HUES48 (cell line): ENCODE data around the gene PKP2.
A peak's percentile ranks its signal among the peaks of the same experiment; 100 is the strongest.

Source experiments
- H3K27ac ChIP-seq: one replicate; pipeline ENCODE4 v1.7.0; 2013; ENCODE audit warnings: low read depth, low read length, inconsistent platforms
- H3K27me3 ChIP-seq: 2 replicates; pipeline ENCODE4 v1.6.1; 2013; ENCODE audit warnings: mild to moderate bottlenecking, low read length; ENCODE audit not compliant: control insufficient read depth, insufficient read depth
- H3K36me3 ChIP-seq: 2 replicates; pipeline ENCODE4 v1.6.1; 2013; ENCODE audit warnings: low read length; ENCODE audit not compliant: control insufficient read depth, insufficient read depth
- H3K4me1 ChIP-seq: 2 replicates; pipeline ENCODE4 v1.6.1; 2013; ENCODE audit warnings: mild to moderate bottlenecking, low read length; ENCODE audit not compliant: control insufficient read depth, insufficient read depth
- H3K4me3 ChIP-seq: 2 replicates; pipeline ENCODE4 v1.5.1; 2013; ENCODE audit warnings: mild to moderate bottlenecking, low read depth, low read length
- H3K9ac ChIP-seq: 2 replicates; pipeline ENCODE4 v1.6.1; 2013; ENCODE audit warnings: mild to moderate bottlenecking, low read depth, low read length, moderate library complexity
- H3K9me3 ChIP-seq: 2 replicates; pipeline ENCODE4 v1.6.1; 2013; ENCODE audit warnings: low read length; ENCODE audit not compliant: control insufficient read depth, insufficient read depth

The PKP2 gene

GRCh38 chr12:32896432-32897280, at the start of gene PKP2:
Gene PKP2 (minus strand): TSS chr12:32896777. CDS start chr12:32896731, 46 bp downstream.
- Histone ChIP-seq H3K4me3 (peak within 1 kb of the TSS; percentile 74), H3K27ac (peak within 1 kb of the TSS; percentile 58), H3K27me3 (peaks cover 10% of the 10 kb centered on the region; the same call in 1 of the 2 replicates), H3K4me1 (peaks cover 47% of the 10 kb centered on the region), H3K36me3 (no peaks in the 10 kb centered on the region), H3K9me3 (no peaks in the 10 kb centered on the region), H3K9ac (peak within 1 kb of the TSS; percentile 40)

DNA sequence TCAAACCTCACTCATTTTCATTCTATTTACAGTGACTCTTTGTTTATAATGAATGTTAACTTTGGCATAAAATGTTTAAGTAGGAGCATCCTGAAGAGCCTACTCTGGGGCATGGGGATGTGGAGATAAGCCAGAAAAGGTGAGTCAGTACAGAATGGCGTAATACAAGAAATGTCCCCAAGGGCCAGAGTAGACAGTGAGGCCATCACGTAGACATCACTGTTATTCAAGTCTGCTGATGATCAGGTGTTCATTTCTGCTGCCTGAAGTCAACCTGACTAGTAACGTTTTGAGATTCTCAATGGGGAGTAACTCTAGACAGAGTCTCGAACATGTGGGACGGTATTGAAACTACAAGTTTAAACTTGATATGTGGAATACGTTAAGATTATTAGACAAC, 47.6 kb upstream of the PKP2 start:
- no peaks in the 10 kb centered on the region for H3K36me3 ChIP-seq
- no peak overlapping the region for H3K27ac ChIP-seq
- no peak overlapping the region for H3K9ac ChIP-seq
- no peaks in the 10 kb centered on the region for H3K4me1 ChIP-seq
- H3K27me3 ChIP-seq = no peaks in the 10 kb centered on the region
- no peaks in the 10 kb centered on the region for H3K9me3 ChIP-seq
- H3K4me3 ChIP-seq = no peak overlapping the region

DNA sequence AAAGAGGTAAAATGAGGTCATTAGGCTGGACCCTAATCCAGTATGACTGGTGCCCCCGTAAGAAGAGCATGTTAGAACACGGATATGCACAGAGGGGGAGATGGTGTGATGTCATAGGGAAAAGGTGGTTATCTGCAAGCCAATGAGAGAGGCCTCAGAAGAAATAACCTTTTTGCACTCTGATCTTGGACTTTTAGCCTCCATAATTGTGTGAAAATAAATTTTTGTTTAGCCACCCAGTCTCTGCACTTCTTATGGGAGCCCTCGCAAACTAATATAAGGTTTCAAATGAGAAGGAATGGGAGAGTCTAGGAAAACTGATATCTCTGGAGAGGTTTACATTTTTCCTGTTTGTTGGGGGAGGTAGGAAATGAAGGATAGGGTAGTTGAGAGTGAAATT, 43.2 kb upstream of the PKP2 start:
- no peak overlapping the region for H3K4me3 ChIP-seq
- H3K27ac ChIP-seq = no peak overlapping the region
- H3K9me3 ChIP-seq = no peaks in the 10 kb centered on the region
- H3K9ac ChIP-seq = no peak overlapping the region
- no peaks in the 10 kb centered on the region for H3K4me1 ChIP-seq
- no peaks in the 10 kb centered on the region for H3K27me3 ChIP-seq
- no peaks in the 10 kb centered on the region for H3K36me3 ChIP-seq

DNA sequence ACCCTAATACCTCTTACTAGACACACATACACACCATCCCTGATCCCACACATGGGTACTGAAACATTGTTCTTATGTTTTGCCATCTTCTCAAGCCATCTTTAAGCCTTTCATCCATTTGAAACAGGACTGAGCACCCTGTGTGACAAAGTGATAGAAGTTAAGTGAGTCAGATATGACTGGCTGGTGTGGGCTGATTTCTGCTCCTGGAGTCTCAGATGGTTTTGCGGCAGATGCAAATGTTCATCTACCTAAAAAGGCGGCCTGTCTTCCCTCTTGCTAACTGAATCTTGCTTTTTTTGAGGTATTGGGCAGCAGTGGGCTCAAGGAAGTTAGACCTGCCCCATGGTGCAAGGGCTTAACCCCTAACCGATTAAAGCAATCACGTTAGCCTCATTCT, 30.4 kb upstream of the PKP2 start:
- Histone ChIP-seq H3K4me3 (no peak overlapping the region), H3K27ac (no peak overlapping the region), H3K4me1 (no peaks in the 10 kb centered on the region), H3K36me3 (no peaks in the 10 kb centered on the region), H3K27me3 (no peaks in the 10 kb centered on the region), H3K9me3 (no peaks in the 10 kb centered on the region), H3K9ac (no peak overlapping the region)

GRCh38 chr12:32926356-32926755, 29.8 kb upstream of the PKP2 start:
- Histone ChIP-seq H3K27ac (no peak overlapping the region), H3K36me3 (no peaks in the 10 kb centered on the region), H3K9ac (no peak overlapping the region), H3K4me3 (no peak overlapping the region), H3K9me3 (no peaks in the 10 kb centered on the region), H3K27me3 (no peaks in the 10 kb centered on the region), H3K4me1 (no peaks in the 10 kb centered on the region)

DNA sequence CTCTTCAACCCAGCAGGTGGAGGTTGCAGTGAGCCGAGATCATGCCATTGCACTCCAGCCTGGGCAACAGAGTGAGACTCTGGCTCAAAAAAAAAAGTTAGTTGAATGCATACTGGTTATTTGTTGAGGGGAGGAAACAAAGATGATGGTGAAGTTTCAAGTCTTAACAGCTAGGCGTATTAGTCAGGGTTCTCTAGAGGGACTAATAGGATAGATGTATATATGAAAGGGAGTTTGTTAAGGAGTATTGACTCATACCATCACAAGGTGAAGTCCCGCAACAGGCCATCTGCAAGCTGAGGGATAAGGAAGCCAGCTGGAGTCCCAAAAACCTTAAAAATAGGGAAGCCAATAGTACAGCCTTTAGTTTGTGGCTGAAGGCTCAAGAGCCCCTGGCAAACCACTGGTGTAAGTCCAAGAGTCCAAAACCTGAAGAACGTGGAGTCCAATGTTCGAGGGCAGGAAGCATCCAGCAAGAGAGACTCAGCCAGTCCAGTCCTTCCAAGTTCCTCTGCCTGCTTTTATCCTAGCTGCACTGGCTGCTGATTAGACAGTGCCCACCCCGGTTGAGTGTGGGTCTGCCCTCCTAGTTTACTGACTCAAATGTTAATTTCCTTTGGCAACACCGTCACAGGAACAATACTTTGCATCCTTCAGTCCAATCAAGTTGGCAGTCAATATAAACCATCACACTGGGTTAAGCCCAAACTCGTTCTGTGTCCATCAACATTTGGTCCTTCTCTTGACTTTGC, 26.1 kb upstream of the PKP2 start:
- Histone ChIP-seq H3K27me3 (no peaks in the 10 kb centered on the region), H3K4me3 (no peak overlapping the region), H3K36me3 (no peaks in the 10 kb centered on the region), H3K27ac (no peak overlapping the region), H3K9me3 (no peaks in the 10 kb centered on the region), H3K9ac (no peak overlapping the region), H3K4me1 (no peaks in the 10 kb centered on the region)

- no peak overlapping the region for H3K4me3 ChIP-seq
- H3K36me3 ChIP-seq = no peaks in the 10 kb centered on the region
- no peaks in the 10 kb centered on the region for H3K27me3 ChIP-seq
- H3K9ac ChIP-seq = no peak overlapping the region
- H3K27ac ChIP-seq = no peak overlapping the region
- H3K9me3 ChIP-seq = no peaks in the 10 kb centered on the region
- no peaks in the 10 kb centered on the region for H3K4me1 ChIP-seq
Measured at GRCh38 chr12:32921397-32921796, 24.8 kb upstream of the PKP2 start.

DNA sequence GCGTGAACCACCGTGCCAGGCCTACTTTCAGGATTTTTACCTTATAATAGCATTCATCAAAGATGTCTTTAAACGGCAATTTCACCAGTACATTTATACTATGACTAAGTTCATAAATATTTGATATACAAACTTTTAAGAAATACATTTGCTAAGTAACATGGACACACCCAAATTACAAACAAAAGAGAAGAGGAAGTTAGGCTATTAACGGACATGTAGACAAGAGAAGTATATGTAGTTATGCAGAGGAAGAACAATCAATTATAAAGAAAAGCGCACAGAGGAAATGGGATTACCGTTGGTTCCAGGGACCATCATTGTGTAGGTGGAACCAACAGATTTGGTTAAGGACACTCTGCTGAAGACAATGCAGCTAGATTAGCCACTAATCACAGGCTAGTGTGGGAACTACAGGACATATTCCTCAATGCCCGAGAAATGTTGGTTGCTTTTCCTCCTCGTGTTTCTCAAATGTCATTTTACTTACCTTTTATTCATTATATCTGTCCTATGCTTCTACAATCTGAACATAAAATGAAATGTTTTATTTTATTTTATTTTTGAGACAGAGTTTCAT, 24.0 kb upstream of the PKP2 start:
- Histone ChIP-seq H3K9ac (no peak overlapping the region), H3K27ac (no peak overlapping the region), H3K4me3 (no peak overlapping the region)

DNA sequence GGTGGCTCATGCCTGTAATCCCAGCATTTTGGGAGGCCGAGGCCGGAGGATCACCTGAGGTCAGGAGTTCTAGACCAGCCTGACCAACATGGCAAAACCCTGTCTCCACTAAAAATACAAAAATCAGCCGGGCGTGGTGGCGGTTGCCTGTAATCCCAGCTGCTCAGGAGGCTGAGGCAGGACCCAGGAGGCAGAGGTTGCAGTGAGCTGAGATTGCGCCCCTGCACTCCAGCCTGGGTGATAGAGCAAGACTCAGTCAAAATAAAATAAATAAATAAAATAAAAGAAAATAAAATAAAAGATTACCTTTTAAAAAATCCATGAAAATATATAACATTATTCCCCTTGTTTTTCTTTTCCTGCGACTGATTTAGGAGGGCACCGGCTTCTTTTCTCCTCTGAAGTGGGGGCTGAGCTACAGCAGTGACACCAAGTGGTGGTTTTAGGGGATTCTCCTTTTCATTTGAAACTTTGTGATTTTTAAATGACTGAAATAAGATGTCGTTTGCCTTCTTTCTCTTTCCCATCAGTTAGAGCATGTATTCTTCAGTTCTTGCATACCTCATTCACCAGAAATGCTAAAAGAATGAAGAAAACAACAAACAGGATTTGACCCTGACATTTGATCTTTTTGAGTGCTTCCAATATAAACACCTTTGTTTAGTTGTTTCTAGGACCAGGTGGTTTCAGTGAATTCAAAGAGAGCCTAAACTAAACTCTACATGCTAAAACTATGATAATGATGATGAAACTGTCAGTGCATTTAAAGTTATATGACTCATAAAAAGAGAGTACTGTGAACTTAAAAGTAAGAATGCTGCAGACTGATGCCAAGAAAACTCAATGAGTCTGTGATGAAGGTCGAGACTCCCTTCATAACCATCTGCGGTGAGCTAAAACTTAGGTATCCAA, 22.6 kb upstream of the PKP2 start:
- Histone ChIP-seq H3K27me3 (no peaks in the 10 kb centered on the region), H3K4me3 (no peak overlapping the region), H3K9ac (no peak overlapping the region), H3K4me1 (no peaks in the 10 kb centered on the region), H3K9me3 (no peaks in the 10 kb centered on the region), H3K27ac (no peak overlapping the region), H3K36me3 (no peaks in the 10 kb centered on the region)

More for the DNA sequence above, 24.0 kb upstream of the PKP2 start:
- Histone ChIP-seq H3K36me3 (no peaks in the 10 kb centered on the region), H3K4me1 (no peaks in the 10 kb centered on the region), H3K9me3 (no peaks in the 10 kb centered on the region), H3K27me3 (no peaks in the 10 kb centered on the region)

DNA sequence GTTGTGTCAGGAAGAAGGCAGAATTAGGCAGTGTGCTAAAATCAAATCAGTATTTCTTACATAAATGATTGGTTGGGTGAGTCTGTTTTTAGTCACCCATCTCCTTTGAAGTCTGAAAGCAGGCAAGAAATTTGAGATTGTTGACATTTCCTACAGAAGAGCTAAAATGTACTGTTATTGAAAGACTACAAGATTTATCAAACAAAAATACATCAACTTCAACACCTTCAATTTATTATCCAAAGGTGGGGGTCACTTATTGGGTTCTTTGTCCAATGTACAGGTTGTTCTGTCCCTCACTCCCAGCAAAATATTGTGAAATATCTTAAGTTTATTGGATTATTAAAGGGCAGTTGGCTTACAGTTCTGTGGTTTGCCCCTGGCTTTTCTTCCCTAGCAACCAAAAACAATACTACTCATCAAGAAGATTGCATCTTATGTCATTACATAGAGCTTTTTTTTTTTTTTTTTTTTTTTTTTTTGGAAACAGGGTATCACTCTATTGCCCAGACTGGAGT, 20.6 kb upstream of the PKP2 start:
- Histone ChIP-seq H3K9me3 (no peaks in the 10 kb centered on the region), H3K4me3 (no peak overlapping the region), H3K36me3 (no peaks in the 10 kb centered on the region), H3K9ac (no peak overlapping the region), H3K27me3 (no peaks in the 10 kb centered on the region), H3K4me1 (no peaks in the 10 kb centered on the region), H3K27ac (no peak overlapping the region)
